Activated T-cell treated with anti-CD3 and anti-CD28 coated beads, Interleukin-2, amount 50 U/mL, for 4 hours (primary cell): Measurements from ENCODE around the gene ITPRID1. TPM values are rescaled to one million over a fixed set of nuclear protein-coding genes. Genes with fewer than 3 reads are reported as not detected.

Source experiments
- ATAC-seq, 2 donors: fragments of 200-7000 bp; cut with Tn5 transposase; one replicate each; pipeline ENCODE4 v1.10.0; 2021
- DNase-seq: peaks from one replicate; pipeline ENCODE4 v3.0.0-alpha.2; 2020
- H3K27me3 Mint-ChIP-seq: one replicate; pipeline ENCODE4 v1.8.0; 2021; ENCODE audit warnings: low read depth, mixed read lengths
- H3K36me3 Mint-ChIP-seq: one replicate; pipeline ENCODE4 v1.8.0; 2022; ENCODE audit warnings: mixed read lengths; ENCODE audit not compliant: insufficient read depth
- H3K4me1 Mint-ChIP-seq: one replicate; pipeline ENCODE4 v1.8.0; 2021; ENCODE audit warnings: low read depth, mixed read lengths
- H3K4me3 Mint-ChIP-seq: one replicate; pipeline ENCODE4 v1.8.0; 2021; ENCODE audit warnings: mild to moderate bottlenecking, moderate library complexity, mixed read lengths
- H3K9me3 Mint-ChIP-seq: one replicate; pipeline ENCODE4 v1.8.0; 2021; ENCODE audit warnings: mixed read lengths
- total RNA-seq, 3 donors: library from RNA; stranded (reverse); gene quantifications; one replicate each; pipeline ENCODE4 v1.2.1, GENCODE V29; 2021

ITPRID1 gene
- total RNA-seq, 3 donors from 2014 or later: not detected

DNA sequence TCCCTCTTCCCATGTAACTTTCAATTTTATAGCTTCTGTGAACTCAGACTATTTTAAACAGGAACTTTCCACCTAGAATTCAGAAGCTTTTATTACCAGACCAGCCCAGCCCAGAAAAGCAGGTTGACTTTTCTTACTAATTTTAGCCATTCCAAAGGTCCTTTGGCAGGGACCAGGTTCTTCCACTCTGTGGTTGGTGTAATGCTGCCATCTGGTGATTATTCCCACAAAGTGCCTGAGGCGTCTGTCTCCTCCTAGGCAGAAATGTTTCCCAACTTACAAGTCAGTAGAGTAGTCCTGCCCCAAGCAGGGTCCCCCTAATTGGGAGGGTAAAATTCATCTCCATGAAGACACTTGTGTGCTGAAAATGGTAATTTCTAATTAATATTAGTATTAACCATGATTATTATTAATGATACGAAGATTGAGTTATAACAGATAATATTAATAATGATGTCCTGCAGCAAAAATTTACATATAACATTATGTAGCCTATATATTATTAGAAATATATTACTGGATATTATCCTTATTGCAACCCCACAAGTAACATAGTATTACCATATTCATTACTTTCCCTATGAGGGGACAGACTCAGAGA, 120.1 kb downstream of the ITPRID1 start:
- no peak for DNase-seq
- no peak for ATAC-seq
- H3K9me3 Mint-ChIP-seq: no peaks in the 10 kb centered on the region

DNA sequence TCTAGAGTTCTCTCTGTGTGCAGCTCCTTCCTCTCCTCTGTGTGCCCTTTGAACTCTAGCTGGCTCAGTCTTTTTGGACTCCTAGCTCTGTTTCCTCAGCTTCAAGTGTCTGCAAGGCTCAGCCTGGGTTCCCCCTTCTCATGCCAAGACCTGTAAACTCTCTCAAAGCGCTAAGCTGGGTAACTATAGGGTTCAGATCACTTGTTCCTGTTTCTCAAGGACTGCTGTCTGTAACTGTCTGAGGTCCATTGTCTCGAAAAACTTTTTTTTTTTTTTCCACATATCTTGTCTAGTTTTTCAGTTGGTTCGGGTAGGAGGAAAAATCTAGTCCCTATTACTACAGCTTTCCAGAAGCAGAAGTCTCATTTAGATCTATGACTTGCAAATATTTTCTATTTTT, 126.5 kb downstream of the ITPRID1 start:
- DNase-seq: no peak
- H3K4me1 Mint-ChIP-seq: no peaks in the 10 kb centered on the region
- no peaks in the 10 kb centered on the region for H3K36me3 Mint-ChIP-seq
- no peak for ATAC-seq
- H3K27me3 Mint-ChIP-seq: no peaks in the 10 kb centered on the region
- H3K4me3 Mint-ChIP-seq: no peak overlapping the region
- H3K9me3 Mint-ChIP-seq: no peaks in the 10 kb centered on the region

More for the DNA sequence above, 120.1 kb downstream of the ITPRID1 start:
- Mint-ChIP-seq H3K27me3 (no peaks in the 10 kb centered on the region), H3K4me3 (no peak overlapping the region), H3K36me3 (no peaks in the 10 kb centered on the region), H3K4me1 (no peaks in the 10 kb centered on the region)

GRCh38 chr7:31642681-31643115, 128.8 kb downstream of the ITPRID1 start:
- no peaks in the 10 kb centered on the region for H3K9me3 Mint-ChIP-seq

GRCh38 chr7:31646942-31647341, 133.1 kb downstream of the ITPRID1 start:
- DNase-seq (no peak), ATAC-seq (no peak)
- H3K9me3 Mint-ChIP-seq: no peaks in the 10 kb centered on the region
- H3K27me3 Mint-ChIP-seq: no peaks in the 10 kb centered on the region
- no peak overlapping the region for H3K4me3 Mint-ChIP-seq
- no peaks in the 10 kb centered on the region for H3K36me3 Mint-ChIP-seq
- no peaks in the 10 kb centered on the region for H3K4me1 Mint-ChIP-seq

More at GRCh38 chr7:31642681-31643115, 128.8 kb downstream of the ITPRID1 start:
- Mint-ChIP-seq H3K27me3 (no peaks in the 10 kb centered on the region), H3K36me3 (no peaks in the 10 kb centered on the region), H3K4me3 (no peak overlapping the region), H3K4me1 (no peaks in the 10 kb centered on the region)
- no peak for ATAC-seq
- DNase-seq: no peak

GRCh38 chr7:31647511-31647910, 133.6 kb downstream of the ITPRID1 start:
- DNase-seq (no peak), ATAC-seq (no peak)
- no peaks in the 10 kb centered on the region for H3K27me3 Mint-ChIP-seq
- no peaks in the 10 kb centered on the region for H3K36me3 Mint-ChIP-seq
- no peaks in the 10 kb centered on the region for H3K4me1 Mint-ChIP-seq
- no peak overlapping the region for H3K4me3 Mint-ChIP-seq
- H3K9me3 Mint-ChIP-seq: no peaks in the 10 kb centered on the region

GRCh38 chr7:31648288-31648687, 134.4 kb downstream of the ITPRID1 start:
- DNase-seq (no peak), ATAC-seq (no peak)
- Mint-ChIP-seq H3K36me3 (no peaks in the 10 kb centered on the region), H3K9me3 (no peaks in the 10 kb centered on the region), H3K27me3 (no peaks in the 10 kb centered on the region), H3K4me1 (no peaks in the 10 kb centered on the region), H3K4me3 (no peak overlapping the region)

DNA sequence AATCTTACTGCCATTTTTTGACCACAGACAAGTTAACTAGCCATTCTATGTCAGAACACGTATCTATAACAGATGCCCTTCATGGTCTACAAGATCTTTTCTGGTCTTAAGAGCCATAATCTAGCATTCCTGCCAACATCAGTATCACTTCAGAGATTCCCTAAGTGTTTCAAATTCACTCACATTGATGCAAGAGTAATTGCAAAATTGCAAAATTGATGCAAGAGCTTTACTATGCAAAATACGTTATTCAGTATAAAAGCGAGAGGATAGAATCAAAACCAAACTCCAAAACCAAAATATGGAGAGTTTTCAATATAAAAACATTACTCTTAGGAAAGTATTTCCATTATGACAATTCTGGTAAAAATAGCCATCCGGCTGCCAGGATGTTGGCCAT, 135.0 kb downstream of the ITPRID1 start:
- Mint-ChIP-seq H3K27me3 (no peaks in the 10 kb centered on the region), H3K9me3 (no peaks in the 10 kb centered on the region), H3K36me3 (no peaks in the 10 kb centered on the region), H3K4me3 (no peak overlapping the region), H3K4me1 (no peaks in the 10 kb centered on the region)
- ATAC-seq (no peak), DNase-seq (no peak)

GRCh38 chr7:31651234-31652062, 137.6 kb downstream of the ITPRID1 start:
- Mint-ChIP-seq H3K4me1 (no peaks in the 10 kb centered on the region), H3K9me3 (no peaks in the 10 kb centered on the region)
- no peak for ATAC-seq

GRCh38 chr7:31652063-31652326, 138.1 kb downstream of the ITPRID1 start:
- H3K9me3 Mint-ChIP-seq: no peaks in the 10 kb centered on the region
- H3K27me3 Mint-ChIP-seq: no peaks in the 10 kb centered on the region
- DNase-seq (no peak), ATAC-seq (no peak)
- no peaks in the 10 kb centered on the region for H3K36me3 Mint-ChIP-seq
- H3K4me3 Mint-ChIP-seq: no peak overlapping the region
- H3K4me1 Mint-ChIP-seq: no peaks in the 10 kb centered on the region

More at GRCh38 chr7:31651234-31652062, 137.6 kb downstream of the ITPRID1 start:
- Mint-ChIP-seq H3K27me3 (no peaks in the 10 kb centered on the region), H3K36me3 (no peaks in the 10 kb centered on the region), H3K4me3 (no peak overlapping the region)
- DNase-seq: no peak

GRCh38 chr7:31663072-31663471, 149.2 kb downstream of the ITPRID1 start:
- H3K4me1 Mint-ChIP-seq: no peaks in the 10 kb centered on the region
- H3K27me3 Mint-ChIP-seq: no peaks in the 10 kb centered on the region
- DNase-seq (no peak), ATAC-seq (no peak)
- no peak overlapping the region for H3K4me3 Mint-ChIP-seq
- peaks cover 7% of the 10 kb centered on the region for H3K9me3 Mint-ChIP-seq
- no peaks in the 10 kb centered on the region for H3K36me3 Mint-ChIP-seq

- no peak for DNase-seq
- no peaks in the 10 kb centered on the region for H3K4me1 Mint-ChIP-seq
- ATAC-seq: no peak
- no peaks in the 10 kb centered on the region for H3K36me3 Mint-ChIP-seq
- H3K27me3 Mint-ChIP-seq: no peaks in the 10 kb centered on the region
- peaks cover 7% of the 10 kb centered on the region for H3K9me3 Mint-ChIP-seq
- no peak overlapping the region for H3K4me3 Mint-ChIP-seq
Observed at GRCh38 chr7:31664890-31665289, 151.0 kb downstream of the ITPRID1 start.

- peaks cover 7% of the 10 kb centered on the region for H3K9me3 Mint-ChIP-seq
- ATAC-seq: no peak
- H3K36me3 Mint-ChIP-seq: no peaks in the 10 kb centered on the region
- H3K27me3 Mint-ChIP-seq: no peaks in the 10 kb centered on the region
- no peak for DNase-seq
- no peaks in the 10 kb centered on the region for H3K4me1 Mint-ChIP-seq
- H3K4me3 Mint-ChIP-seq: no peak overlapping the region
Observed at GRCh38 chr7:31665546-31665945, 151.7 kb downstream of the ITPRID1 start.

GRCh38 chr7:31669461-31669860, 155.6 kb downstream of the ITPRID1 start:
- peaks cover 4% of the 10 kb centered on the region for H3K9me3 Mint-ChIP-seq
- H3K27me3 Mint-ChIP-seq: no peaks in the 10 kb centered on the region
- no peaks in the 10 kb centered on the region for H3K36me3 Mint-ChIP-seq
- H3K4me3 Mint-ChIP-seq: no peak overlapping the region
- no peak for ATAC-seq
- no peaks in the 10 kb centered on the region for H3K4me1 Mint-ChIP-seq
- DNase-seq: no peak

- DNase-seq (no peak), ATAC-seq (no peak)
- peaks cover 5% of the 10 kb centered on the region for H3K9me3 Mint-ChIP-seq
- H3K27me3 Mint-ChIP-seq: no peaks in the 10 kb centered on the region
- no peak overlapping the region for H3K4me3 Mint-ChIP-seq
- no peaks in the 10 kb centered on the region for H3K4me1 Mint-ChIP-seq
- no peaks in the 10 kb centered on the region for H3K36me3 Mint-ChIP-seq
Observed at GRCh38 chr7:31679574-31680305, 165.8 kb downstream of the ITPRID1 start.
